A172 (cell line): ENCODE results near the gene ACVR1B. TPM values are rescaled to one million over a fixed set of nuclear protein-coding genes. Genes with fewer than 3 reads are reported as not detected.

Experiments used
- DNase-seq: peaks from one replicate; pipeline ENCODE4 v3.0.0-alpha.2; 2015; ENCODE audit warnings: low spot score
- total RNA-seq: library from RNA; depleted of rRNA; stranded (reverse); fragments of >200 nt; shearing (Covaris generic); gene quantifications from 2 replicates; pipeline ENCODE4 v1.2.3, GENCODE V29; 2014

Gene ACVR1B
- total RNA-seq, 1 experiment from 2014 or later = 6.9 TPM

DNA sequence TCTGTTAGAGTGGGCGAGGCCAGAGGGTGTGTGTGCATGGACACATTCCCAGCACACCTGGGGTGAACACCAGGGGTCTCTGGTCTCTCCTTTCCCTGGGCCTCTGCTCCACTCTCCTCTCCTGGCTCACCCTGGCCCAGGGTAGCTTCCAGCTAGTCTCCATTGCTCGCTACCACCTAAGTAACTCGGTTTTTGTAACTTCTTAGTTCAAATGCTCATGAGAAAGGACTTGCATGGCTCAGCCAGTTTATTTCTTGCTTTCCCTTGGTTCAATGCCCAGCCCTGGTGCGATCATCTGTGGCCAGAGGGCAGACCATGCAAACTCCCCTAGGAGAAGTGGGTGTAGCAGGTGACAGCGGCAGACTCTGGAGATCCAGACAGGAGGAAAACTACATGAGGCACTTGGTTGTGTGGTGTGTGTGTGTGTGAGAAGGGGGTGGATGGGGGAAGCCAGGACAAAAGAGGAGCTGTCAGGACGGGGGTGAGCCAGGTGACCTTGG is 8.9 kb upstream of the ACVR1B start:
- no peak for DNase-seq

DNA sequence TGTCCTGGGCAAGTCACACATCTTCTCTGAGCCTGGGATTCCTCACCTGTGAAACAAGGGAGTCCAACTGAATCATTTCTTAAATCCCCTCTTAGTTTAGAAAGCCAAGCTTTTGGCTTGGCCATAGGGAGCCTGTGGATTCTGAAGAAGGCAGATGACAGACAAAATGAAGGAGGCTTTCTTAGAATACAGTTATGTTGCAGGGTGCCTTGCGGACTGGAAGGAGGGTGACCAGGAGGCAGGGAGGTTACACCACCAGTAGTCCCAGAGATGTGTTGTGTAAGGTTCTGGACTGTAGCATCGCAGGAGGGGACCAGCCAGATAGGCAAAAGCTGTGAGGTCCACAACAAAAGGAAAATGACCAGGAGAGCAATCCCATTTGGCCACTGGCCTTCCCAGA is 8.2 kb upstream of the ACVR1B start:
- DNase-seq = no peak

DNA sequence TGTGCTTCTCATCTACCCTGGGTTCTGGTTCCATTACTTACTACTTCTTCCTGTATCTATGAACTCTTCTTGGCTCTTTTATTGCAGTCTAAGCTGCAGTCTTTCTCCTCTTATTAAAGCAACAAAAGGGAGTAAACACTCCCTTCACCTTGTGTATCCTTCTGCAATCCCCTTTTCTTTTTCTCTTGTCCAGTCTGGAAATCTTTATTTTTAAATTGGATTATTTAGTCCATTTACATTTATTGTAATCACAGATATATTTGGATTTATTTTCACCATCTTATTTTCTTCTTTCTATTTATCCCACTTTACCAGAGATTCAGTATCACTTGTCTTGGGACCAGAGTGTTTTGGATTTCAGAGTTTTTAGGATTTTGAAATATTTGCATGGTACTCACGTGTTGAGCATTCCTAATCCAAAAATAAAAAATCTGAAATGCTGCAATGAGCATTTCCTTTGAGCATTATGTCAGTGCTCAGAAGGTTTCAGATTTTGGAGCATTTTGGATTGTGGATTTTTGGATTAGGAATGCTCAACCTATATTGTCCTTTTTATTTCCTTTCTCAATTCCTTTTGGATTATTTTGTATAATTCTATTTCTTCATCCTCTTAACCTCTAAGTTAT is 6.8 kb upstream of the ACVR1B start:
- no peak for DNase-seq

DNA sequence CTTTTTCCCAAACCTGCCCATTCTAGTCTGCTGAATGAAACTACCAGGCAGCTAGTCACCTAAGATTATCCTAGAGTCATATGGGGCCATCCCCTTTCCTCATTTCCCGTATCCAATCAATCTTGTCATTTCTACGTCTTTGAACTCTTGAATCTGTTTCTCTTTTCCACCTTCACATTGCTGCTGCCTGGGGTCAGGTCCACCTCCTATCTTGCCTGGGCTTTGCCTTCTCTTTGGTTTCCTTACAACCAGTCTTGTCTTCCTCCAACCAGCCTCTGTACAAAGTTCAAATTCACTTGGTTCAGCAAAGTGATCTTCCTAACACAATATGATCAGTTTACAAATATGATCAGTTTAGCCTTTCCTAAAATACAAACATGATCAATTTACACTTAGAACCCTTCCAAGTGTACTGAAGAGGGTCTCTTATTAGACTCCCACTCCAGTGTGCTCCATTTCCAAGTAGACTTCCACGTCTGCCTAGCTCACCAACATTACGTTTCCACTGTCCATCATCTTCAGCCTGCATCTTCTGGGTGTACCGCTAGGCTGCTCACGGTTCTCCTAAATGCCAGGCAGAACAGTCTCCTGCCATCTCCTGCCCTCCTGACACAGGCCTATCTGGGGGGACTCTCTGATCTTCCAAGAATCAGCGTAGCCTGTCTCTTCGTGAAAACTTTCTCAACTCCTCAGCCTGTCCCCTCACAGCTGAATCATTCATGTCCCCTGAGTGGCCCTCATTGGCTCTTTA is 4.1 kb upstream of the ACVR1B start:
- no peak for DNase-seq

DNA sequence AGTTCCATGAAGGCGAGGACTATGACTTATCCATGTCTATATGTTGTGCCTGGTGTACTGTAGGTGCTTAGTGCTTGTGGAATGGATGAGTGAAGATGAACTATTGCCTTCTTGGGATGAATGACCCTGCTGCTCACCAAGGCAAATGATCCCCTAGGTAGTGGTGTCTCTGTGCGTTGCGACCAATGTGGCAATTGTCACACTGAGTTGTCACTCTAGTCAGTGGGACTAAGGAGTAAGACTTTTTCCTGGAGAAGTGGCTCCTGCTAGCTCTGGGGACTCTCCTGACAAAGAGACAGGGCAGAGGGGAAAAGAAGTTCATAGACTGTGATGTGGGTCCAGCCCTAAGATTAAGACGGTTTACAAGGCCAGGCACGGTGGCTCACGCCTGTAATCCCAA is 3.4 kb upstream of the ACVR1B start:
- DNase-seq = no peak

DNA sequence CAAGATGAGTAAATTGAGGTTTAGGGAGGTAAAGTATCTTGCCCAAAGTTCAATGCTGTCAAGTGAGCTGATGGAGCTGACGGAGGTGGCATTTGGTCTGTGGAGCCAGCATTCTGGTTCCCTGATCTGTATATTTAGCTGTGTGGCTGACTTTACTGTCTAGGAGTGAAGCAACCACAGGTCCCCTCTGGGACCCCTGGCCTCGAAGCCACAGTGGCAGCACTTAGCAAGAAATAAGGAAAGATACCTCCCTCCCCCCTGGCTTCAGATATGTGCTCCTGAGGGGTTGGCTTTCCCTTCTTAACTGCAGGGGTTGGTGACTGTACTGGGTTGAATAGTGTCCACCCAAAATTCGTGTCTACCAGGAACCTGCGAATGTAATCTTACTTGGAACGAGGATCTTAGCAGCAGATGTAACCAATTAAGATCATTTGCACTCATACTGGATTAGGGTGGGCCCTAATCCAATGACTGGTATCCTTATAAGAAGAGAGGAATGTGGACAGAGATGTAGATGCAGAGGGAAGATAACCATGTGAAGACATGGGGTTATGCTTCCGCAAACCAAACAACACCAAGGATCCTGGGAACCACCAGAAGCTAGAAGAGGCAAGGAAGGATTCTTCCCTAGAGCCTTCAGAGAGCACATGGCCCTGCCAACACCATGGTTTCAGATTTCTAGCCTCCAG is 2.0 kb upstream of the ACVR1B start:
- no peak for DNase-seq

DNA sequence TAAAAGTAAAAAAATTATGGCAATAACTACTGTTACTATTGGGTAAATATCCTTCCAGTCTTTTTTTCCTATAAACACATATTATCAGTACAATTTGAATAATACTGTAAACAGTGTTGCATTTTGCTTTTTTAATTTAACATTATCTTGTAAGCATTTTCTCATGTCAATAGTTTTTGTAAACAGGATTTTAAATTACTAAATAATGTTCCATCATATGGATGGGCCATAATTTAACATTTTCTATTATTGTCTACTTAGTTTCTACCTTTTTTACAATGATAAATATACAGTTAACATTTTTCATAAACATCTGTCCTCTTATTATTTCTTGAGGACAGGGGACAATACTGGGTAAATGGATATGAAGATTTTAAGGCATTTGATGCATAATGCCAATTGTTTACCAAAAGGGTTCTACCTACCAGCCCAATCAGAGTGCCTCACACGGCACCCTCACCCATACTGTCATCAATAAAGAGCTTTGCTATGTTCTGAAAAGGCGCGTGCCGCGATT is 759 bp upstream of the ACVR1B start:
- no peak for DNase-seq

DNA sequence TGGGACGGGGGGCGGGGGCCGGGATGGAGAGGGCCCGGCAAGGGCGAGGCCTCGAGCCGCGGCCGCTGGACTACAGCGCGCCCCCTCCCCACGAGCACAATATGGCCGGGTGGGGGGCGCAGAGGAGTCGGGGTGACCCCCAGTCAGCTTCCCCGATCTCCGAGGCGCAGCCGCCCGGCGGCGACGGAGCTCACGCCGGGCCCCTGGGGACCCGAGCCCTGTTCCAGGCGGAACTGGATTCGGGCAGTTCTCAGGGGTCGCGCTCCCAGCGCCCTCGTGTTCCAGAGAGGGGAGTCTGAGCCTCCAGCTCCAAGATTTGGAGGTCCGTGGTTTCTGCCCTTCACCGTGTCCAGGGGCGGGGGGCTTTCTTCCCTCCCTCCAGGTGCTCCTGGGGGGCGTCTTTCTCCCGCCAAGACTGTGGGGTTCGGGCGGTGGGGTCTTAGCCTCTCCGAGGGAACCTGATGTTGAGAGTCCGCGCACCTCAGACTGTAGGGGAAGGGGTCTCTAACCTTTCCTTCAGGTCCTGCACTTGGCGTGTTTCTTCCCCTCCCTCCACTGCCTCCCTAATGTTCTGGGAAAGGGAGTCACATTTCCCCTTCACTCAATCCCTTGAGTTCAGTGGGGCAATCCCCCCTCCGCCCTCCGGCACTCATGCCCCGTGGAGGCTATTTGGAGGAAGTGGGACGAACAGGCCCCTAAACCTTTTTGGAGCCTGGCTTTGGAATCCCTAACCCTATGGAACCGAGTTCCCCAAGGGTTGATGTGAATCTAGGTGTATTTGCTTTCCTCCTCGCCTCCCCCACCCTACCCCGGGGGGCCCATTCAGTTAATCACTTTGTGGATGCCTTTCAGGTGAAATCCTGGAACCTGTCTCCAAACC is 584 bp downstream of the ACVR1B start:
- no peak for DNase-seq

DNA sequence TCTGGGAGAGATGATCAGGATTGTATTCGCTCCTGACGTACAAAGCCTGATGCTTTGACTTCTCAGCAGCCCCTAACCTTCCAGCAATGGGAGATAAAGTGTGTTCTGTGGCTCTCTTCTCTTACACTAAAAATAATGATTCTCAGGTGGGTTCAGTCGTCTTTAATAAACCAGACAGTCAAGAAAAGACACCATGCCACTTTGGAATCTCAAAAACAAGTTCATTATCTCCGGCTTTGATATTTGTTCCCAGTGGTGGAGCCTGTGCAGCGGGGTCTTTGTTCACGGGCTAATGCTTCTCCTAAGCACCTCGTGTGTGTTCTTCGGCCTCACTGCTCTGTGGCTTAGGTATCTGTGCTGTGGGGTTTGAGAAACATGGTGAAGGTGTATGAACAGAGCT is 1.6 kb downstream of the ACVR1B start:
- no peak for DNase-seq

DNA sequence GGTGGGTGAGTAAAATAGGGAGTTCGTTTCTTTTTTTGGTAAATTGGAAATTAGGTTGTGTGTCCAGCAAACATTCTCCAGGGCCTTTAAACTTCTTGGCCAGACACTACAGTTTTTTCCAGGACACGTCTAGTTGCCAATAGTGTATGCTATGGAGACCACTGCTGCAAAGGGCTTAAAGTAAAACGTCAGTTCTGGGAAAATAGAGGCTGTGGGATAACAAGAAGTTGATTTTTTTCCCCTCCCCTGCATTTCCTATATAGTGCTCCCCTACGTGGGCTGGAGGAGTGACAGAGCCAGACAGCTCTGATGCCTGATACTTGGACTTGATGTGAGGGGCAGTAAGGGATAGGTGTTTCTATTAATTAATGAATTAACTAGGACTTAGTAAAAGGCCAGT is 2.4 kb downstream of the ACVR1B start:
- DNase-seq = no peak

DNA sequence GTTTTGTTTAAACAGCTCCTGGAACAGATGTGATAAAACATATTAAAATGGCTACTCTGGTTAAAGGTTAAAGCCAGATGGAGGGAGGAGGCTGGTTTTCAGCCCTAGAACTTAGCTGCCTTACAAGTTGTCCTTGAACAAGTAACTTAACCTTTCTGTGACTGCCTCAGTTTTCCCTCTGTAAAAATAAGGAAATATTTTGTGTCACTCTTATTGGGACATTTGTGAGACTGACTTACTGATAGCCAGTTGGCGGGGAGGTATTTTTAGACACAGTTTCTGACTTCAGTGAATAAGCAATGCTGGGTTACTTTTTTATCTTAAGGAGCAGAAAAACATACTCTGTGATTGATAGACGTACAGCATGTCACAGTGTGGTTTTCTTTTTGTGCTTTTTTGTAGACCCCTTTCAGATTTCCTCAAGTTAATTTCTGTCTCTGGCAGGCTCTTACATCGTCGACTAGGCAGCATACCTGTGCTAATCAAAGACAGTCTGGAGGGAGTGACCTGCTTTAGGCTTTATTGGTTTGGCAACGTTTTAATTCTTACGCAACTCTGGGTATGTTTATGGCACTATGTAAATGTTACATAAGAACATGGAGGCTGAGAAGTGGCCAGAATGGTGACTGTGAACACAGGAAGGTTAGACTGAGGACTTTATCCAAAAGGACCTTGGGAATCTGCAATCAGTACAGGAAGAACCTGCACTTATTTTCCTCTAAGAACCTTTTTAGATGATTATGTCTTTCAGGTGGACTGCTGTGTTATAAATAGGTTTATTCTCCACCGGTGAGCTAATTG is 3.3 kb downstream of the ACVR1B start:
- DNase-seq = no peak

DNA sequence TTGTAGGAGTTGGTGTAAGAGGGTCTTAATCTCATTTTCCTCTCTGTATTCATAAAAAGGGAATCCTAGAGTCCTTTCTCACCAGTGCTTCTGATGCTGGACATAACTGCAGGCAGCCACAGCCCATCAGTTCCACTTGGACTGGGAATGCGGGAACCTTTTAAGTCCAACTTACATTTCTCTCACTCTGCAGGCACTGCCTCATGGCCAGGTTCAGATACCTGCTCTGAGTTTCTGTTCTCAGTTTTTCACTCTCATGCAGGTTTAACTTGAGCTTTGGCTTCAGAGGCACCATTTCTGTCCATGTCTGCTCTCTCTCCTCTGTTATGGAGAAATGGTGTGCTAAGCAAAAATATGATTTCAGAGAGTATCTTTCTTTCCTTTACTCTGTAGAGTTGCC is 4.2 kb downstream of the ACVR1B start:
- no peak for DNase-seq

DNA sequence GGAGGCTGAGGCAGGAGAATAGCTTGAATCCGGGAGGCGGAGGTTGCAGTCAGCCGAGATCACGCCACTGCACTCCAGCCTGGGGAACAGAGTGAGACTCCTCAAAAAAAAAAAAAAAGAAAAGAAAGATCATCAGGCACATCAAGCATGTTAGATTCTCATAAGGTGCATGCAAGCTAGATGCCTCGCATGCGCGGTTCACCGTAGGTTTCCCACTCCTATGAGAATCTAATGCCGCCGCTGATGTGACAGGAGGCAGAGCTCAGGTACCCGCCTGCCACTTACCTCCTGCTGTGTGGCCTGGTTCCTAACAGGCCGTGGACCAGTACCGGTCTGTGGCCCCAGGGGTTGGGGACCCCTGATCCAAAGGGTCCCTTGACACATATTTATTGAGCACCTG is 7.0 kb downstream of the ACVR1B start:
- DNase-seq = no peak

DNA sequence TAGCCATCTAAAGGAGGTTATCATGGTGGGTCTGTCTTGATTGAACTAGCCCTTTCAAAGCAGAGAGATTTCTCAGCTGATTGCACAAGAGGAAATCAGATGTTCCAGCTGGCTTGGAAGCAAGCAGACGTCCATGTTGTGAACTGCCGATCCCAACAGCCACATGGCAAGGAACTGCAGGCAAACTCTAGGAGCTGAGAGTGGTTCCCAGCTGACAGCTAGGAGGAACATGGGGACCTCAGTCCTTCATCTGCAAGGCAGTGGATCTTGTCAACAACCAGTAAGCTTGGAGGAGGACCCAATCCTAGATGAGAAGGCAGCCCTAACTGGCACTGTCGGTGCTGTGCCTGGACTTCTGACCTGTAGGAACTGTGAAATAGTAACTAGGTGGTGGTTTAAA is 7.7 kb downstream of the ACVR1B start:
- DNase-seq = no peak

DNA sequence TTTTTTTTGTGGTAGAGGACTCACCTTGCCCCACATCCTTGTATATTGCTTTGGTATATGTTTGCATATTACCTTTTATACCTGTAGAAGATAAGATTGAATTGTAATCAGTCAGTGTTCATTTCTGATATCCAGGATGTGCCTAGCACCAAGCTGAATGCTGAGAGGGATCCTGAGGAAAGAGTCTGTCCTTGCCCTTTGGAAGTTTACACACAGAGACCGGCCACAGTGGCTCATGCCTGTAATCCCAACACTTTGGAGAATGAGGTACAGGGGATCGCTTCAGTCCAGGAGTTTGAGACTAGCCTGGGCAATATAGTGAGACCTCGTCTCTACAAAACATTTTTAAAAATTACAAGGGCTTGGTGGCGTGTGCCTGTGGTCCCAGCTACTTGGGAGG is 8.4 kb downstream of the ACVR1B start:
- no peak for DNase-seq

DNA sequence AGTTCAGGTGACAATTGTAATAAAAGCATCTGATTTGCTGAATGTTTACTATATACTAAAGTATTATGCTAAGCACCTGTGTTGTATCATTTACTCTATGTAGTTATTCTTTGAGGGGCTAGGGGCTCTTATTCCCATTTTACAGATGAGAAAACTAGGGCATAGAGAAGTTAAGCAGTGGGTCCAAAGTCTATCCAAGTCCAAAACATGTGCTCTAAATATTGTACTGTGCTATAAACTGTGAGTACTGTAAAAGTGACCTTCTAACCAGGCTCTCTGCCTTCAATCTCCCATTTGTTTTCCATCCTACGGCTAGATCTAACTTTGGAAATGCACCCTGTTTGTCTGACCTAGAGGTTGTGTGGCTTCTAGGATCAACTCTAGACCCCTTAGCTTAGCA is 9.0 kb downstream of the ACVR1B start:
- no peak for DNase-seq

DNA sequence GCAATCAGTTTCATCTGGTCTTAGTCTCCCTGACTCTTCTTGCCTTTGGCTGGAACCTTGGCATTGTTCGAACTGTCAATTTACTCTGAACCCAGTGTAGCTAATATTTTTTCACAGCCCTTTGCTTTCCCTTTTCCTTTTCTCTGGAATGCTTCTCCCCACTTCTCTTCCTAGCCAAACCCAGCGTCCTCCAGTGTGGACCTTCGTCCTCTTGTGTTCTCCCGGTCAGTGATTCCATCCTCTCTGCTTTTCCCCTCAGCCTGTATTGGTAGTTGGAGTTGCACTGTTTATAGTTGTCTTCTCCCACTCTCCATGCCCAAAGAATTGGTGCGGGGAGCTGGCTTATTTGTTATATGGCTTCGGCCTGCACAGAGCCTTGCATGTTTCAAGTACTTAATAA is 9.4 kb downstream of the ACVR1B start:
- DNase-seq = no peak

DNA sequence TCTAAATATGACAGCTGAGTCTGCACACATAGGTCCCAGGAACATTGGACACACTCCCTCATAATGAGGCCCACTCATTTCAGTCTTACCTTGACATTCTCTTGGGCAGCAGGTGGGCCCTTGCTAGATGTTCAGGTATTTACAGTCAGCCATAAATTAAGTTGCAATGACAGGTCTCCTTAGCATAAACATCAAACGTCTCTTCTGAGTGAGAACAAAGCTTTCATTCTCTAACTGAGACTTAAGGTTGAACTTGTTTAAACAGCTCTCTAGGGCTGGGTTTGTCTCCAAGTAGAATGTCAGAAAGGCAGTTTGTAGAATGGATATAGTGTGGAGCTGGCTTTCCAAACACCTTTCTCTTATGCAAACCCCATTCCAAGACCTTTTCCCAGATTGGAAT is 10.3 kb downstream of the ACVR1B start:
- DNase-seq = no peak

DNA sequence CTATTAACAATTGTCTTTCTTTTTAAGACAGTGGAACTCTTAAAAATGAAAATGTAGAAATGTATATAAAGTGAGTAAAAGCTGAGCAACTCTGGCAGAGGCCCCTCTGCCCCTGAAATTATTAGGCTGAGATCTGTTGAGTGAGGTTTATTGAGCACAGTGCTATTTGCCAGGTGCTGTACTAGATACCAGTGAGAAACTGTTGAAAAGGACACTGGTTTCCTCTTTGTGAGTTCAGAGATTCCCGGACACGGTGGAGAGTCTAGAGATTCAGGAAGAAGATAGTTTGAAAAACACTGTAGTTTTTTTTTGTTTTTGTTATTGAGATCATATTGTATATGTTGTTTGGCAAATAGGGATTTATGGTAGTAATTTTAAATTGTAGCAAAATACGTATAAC is 11.2 kb downstream of the ACVR1B start:
- DNase-seq = no peak

DNA sequence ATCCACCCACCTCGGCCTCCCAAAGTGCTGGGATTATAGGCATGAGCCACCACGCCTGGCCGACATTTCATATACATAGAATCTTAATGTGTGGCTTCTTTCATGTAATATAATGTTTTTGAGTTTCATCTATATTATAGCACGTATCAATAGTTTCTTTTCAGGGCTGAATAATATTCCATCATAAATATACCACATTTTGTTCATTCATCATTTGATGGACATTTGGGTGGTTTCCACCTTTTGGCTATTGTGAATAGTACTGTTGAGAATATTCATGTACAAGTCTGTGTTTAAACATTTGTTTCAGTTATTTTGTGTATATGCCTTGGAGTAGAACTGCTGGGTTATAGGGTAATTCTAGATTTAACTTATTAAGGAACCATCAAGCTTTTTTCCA is 12.0 kb downstream of the ACVR1B start:
- DNase-seq = no peak

DNA sequence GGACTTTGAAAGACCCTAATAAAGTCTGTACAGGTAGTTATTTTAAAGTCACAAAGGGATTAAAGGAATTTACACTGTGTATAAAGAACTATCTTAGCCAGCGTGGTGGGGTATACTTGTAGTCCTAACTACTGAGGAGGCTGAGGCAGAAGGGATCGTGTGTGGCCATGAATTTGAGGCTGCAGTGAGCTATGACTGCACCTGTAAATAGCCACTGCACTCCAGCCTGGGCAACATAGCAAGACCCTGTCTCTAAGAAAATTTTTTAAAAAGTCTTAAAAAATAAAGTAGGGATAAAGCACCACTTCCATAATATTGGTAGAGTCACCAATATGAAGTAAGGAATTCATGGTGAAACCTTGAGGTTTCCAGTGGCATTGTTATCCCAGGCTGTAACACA is 18.1 kb downstream of the ACVR1B start:
- DNase-seq = no peak
